AG09319 (cell line): ENCODE data around the gene PARD3.

Source experiments
- DNase-seq: peaks from one replicate; pipeline ENCODE4 v3.0.0-alpha.2; 2010; ENCODE audit warnings: low read depth; ENCODE audit errors: extremely low read depth
- TF ChIP-seq, protein P1 (sequence below): IDR thresholded peaks from 2 replicates; pipeline ENCODE4 v1.5.1; 2011; ENCODE audit warnings: low read depth, mild to moderate bottlenecking, inconsistent platforms, low read length, moderate library complexity

The PARD3 gene

DNA sequence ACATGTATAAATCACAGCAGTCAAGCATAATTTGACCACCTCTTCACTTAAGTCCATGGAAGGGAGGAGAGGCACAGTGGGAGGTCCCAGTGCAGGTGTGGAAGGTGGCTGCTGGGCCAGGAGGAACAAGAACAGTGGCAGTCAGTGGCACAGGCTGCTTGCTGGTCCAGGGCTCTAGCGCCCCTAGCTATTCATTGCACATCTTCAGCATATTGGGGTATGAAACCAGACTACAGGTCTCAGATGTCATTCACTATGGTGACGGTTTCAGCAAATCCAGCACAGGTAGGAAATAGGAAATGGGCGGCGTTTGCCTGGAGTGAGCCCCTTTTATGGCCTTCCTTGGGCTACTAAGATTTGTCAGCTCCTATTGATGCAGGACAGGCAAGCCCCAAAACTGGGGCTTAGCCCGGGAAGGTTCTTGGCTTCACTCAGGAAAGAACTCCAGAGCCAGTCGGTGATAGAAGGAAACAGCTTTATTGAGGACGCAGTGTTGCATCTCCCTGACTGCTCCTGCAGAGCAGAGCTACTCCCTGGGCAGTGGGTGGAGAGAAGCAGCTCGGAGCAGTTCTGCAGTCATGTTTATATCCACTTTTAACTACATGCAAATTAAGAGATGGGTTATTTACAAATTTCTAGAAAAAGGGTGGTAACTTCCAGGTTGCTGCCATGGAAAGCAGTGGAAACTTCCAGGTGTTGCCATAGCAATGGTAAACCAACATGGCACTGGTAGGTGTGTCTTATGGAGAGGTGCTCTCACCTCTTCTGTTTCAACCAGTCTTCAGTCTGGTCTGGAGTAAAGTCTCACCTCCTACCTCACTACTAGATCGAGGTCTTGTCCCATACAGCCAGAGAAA is 608.8 kb downstream of the PARD3 start:
- TF ChIP-seq, protein P1, sequence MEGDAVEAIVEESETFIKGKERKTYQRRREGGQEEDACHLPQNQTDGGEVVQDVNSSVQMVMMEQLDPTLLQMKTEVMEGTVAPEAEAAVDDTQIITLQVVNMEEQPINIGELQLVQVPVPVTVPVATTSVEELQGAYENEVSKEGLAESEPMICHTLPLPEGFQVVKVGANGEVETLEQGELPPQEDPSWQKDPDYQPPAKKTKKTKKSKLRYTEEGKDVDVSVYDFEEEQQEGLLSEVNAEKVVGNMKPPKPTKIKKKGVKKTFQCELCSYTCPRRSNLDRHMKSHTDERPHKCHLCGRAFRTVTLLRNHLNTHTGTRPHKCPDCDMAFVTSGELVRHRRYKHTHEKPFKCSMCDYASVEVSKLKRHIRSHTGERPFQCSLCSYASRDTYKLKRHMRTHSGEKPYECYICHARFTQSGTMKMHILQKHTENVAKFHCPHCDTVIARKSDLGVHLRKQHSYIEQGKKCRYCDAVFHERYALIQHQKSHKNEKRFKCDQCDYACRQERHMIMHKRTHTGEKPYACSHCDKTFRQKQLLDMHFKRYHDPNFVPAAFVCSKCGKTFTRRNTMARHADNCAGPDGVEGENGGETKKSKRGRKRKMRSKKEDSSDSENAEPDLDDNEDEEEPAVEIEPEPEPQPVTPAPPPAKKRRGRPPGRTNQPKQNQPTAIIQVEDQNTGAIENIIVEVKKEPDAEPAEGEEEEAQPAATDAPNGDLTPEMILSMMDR: no peak
- DNase-seq: no peak

DNA sequence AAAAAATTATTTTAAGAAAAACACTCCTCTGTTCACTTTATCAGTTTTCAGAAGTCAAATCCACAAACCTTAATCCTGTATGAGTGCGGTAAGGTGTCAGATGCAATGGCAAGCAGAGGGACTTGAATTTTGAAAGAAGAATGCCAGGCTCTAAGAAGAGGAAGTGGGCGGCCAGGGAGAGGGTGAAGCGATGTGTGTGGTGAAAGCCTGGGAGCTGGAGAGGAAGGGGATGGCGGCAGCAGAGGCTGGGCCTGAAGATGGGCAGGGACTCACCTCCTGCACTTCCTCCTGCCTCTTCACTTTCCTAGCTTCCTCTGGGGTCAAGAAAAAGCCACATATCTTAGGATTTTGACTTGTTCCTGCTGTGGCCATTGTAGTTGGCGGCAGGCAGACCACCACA is 609.6 kb downstream of the PARD3 start:
- DNase-seq: no peak
- TF ChIP-seq, protein P1: no peak

DNA sequence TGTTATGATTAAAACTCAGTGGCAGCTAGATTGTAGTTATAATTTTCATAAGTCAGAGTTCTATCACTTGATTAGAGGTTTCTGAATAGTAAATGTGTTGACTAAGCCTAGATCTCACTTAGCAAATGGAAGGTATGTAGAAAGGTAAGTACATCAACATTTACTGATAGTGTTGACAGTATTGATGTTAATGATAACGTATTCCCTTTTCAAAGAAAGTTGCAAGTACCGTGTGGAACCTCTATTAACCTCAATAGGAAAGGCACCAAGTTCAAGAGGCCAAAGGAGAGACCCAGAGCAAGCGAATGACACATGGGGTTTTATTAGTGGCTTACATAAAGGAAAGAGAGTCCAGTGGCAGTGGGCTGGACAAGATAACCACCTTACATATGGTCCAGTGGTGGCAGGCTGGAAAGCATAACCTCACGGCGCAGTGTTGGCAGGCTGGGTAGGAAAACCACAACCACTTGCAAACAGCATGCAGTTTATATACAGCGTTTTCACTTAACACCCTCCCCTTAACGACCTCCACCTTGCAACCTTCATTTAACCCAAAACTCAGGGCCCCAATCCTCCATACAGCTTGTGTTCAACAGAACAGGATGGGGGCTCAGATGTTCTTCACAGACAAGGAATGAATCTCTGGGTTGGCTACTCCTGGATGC is 611.0 kb downstream of the PARD3 start:
- TF ChIP-seq, protein P1: no peak
- no peak for DNase-seq

DNA sequence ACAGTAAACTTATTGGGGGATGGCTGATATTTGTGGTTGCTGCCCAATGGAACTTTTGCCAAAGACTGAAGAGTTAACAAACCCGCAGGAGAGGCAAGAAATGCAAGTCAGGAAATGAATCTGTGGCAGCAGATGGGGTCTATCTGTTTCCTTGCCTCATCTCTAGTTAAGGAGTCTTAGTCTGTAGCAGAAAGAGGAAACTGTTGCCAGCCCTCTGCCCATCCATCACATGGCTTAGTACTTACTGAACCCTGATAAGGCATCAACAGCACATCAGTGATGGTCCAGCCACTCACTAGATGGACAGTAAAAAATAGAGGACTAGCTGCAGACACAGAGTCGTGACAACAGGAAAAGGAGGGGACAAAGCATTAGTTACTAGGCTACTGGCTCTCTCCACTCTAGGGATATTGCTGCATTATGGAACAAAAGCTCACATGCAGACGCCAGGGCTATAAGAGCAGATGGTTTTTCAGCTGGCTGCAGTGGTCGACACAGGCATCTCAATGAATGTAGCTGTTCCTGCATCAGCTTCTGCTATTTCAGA is 614.7 kb downstream of the PARD3 start:
- DNase-seq: no peak
- TF ChIP-seq, protein P1: no peak

DNA sequence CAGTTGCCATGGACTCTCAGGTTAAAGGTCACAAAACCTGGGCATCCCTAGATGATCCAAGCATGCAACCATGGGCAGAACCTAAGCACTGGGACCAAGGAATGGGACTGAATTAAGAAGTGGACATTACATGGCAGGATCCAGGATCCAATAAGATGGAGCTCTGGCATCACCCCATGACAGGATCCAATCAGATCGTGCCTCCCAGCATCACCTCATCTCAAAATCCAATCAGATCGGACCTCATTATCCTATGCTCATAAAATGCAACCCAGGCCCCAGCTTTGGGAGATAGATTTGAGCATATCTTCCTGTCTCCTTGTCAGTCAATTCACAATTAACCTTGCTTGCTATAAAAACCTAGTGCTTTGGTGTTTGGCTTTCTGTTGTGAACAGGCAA is 616.1 kb downstream of the PARD3 start:
- no peak for DNase-seq
- TF ChIP-seq, protein P1: no peak

DNA sequence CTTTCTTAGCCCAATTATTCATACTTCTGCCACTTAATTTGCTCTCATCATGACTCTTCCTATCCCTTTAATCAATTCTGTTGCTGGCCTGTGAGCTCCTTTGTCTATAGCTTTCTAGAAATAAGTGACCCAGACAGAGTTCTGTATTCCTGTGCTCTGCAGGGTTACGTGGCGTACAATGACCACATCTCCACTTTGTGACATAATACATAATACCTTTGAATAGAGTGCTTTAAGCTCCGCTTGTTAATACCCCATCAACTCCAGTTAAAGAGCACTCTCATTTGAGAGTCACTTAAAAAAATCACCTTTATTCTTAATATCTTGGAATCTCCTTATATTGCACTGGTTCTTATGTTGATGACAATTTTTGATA is 619.0 kb downstream of the PARD3 start:
- DNase-seq: no peak
- TF ChIP-seq, protein P1: no peak
